Erythroblast (primary cell): ENCODE data around the gene COPA.
"Not testable (repeated sequence)": the region's sequence is repeated elsewhere in the genome, so short reads cannot be mapped to it uniquely, and the experiment has no call there.

Experiments used
- DNase-seq, 2 experiments: peaks; one replicate each; lab custom pipeline; 2025; lab: John Stamatoyannopoulos, UW
- GATA1 ChIP-seq: IDR thresholded peaks from 2 replicates; pipeline ENCODE4 v1.6.1; 2011; ENCODE audit warnings: low read depth, mild to moderate bottlenecking, control low read depth, low read length, moderate library complexity
- POLR2A ChIP-seq: IDR thresholded peaks from 2 replicates; pipeline ENCODE4 v1.6.1; 2011; ENCODE audit warnings: mild to moderate bottlenecking, low read length

The COPA gene

DNA sequence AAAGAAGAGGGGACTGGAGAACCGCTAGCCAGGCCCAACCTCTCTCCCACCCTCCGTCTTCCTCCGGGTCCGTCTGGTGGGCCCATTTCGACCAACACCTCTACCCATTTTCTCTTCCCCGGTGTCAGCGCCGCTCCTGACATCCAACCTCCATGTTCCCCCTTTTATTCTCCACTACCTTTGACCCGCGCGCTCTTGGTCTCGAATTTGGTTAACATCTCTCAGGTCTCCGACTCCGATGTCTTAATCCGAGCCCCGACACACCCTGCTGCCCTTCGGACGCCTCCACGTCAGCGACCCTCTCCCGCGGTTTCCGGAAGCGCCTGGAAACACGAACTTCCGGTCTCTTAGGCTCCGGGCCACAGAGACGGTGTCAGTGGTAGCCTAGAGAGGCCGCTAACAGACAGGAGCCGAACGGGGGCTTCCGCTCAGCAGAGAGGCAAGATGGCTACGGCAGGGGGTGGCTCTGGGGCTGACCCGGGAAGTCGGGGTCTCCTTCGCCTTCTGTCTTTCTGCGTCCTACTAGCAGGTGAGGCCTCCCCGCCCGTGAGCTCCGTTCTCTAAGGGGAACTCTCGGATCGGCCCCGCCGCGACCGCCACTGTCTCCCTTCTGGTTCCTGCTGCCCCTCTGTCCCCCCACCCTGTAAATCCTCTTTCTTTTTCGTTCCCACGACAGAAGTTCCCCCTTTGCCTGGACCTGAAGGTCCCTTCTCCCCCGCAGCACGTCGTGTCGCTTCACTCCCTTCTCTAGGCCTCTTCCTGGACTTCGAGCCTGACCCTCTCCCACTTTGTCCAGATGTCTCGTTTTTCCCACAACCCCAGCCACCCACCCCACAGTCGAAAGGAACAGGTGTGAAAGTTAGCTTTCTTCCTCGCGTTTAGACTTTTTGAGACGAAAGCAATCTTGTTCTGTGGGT is at the start of gene COPA, which contains the start of gene NCSTN:
TSS of gene COPA (minus strand) at position 298 of the 917 bp plus-strand sequence. CDS start at position 218, 80 bp downstream.
TSS of gene NCSTN (plus strand) at position 431 of the 917 bp plus-strand sequence. CDS start at position 445, 14 bp downstream.
- TF ChIP-seq POLR2A (peak; percentile 93), GATA1 (no peak)
- DNase-seq = peak; percentile 95 to 96

DNA sequence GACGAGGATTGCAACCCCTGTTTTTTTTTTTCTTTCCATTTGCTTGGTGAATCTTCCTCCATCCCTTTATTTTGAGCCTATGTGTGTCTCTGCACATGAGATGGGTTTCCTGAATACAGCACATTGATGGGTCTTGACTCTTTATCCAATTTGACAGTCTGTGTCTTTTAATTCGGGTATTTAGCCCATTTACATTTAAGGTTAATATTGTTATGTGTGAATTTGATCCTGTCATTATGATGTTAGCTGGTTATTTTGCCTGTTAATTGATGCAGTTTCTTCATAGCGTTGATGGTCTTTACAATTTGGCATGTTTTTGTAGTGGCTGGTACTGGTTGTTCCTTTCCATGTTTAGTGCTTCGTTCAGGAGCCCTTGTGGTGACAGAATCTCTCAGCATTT is 45.4 kb upstream of the COPA start:
- not testable (repeated sequence) for DNase-seq

DNA sequence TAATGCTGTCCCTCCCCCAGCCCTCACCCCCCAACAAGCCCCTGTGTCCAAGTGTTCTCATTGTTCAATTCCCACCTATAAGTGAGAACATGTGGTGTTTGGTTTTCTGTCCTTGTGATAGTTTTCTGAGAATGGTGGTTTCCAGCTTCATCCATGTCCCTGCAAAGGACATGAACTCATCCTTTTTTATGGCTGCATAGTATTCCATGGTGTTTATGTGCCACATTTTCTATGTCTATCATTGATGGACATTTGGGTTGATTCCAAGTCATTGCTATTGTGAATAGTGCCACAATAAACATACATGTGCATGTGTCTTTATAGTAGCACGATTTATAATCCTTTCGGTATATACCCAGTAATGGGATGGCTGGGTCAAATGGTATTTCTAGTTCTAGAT is 41.8 kb upstream of the COPA start:
- not testable (repeated sequence) for DNase-seq

DNA sequence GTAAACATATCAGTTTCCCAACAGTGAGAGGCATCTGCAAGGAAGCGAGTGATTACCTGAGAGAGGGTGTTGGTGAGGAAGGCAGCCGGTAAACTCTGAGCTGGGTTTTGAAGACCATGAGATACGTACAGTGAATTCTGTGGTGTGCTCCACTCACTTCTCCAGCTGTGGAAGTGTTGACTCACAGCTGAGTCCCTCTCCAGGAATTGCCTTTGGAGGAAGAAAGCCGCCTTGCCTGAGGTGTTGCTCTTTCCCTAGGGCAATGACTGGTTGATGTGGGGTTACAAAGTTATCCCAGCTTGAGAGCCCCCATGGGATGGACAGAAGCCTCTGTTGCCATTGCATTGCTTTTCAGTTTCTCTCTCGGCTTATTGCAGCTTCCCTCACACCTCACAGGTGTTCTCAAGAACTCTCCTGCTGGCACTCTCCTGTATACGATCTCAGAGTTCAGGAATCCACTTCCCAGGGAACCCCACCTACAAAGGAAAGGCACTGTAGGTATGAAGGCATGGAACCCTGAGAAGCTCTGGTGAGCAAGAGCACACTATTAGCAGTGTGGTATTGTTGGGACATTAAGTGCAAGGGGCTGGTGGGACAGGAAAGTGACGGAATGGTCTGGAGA is 34.6 kb upstream of the COPA start:
- no peak for DNase-seq
- TF ChIP-seq GATA1 = no peak
- TF ChIP-seq POLR2A = no peak

- peak; percentile 74 to 84 for DNase-seq
- TF ChIP-seq GATA1 (no peak), POLR2A (no peak)
Observed at GRCh38 chr1:160376525-160377131, 33.6 kb upstream of the COPA start.

- no peak for TF ChIP-seq POLR2A
- TF ChIP-seq GATA1 = no peak
- DNase-seq = peak; percentile 17 to 30
Observed at GRCh38 chr1:160375788-160376524, 32.9 kb upstream of the COPA start.

GRCh38 chr1:160374306-160375110 is 31.5 kb upstream of the COPA start:
- no peak for TF ChIP-seq POLR2A
- no peak for TF ChIP-seq GATA1
- DNase-seq = no peak

GRCh38 chr1:160373696-160374095 is 30.6 kb upstream of the COPA start:
- DNase-seq = no peak

DNA sequence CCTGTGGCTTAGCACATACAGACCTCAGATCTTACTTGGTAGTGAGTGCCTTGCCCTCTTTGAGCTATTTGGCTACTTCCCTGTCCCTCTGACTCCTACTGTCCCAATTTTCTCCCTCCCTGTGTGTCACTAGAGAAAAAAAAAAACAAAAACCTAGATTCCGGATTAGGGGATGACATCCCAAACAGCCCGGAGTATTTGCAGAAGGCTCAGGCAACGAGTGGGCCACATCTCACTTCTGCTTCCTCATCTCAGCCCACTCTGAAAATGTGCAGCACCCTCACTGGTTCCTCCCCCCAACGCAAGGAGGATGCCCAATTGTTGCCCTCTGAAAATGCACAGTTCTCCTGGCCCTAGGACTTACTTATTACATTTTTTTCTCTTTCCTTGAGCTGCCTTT is 28.7 kb upstream of the COPA start:
- DNase-seq = no peak
- TF ChIP-seq POLR2A (no peak), GATA1 (no peak)

More at GRCh38 chr1:160373696-160374095, 30.6 kb upstream of the COPA start:
- TF ChIP-seq POLR2A (no peak), GATA1 (no peak)

DNA sequence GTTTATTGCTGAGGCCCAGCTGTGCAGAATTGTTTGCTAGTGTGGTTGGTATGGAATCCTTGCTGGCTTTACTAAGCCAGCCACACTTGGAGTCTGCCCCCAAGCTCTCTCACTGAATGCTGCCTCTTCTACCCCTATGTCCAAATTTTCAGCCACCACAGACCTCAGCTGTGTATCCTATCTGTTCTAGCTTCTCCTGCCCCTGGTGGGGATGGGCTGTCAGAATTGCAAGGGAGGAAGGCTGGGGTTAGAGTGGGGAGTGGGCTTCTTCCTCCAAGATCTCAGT is 28.2 kb upstream of the COPA start:
- DNase-seq = no peak
- TF ChIP-seq GATA1 = no peak
- no peak for TF ChIP-seq POLR2A

DNA sequence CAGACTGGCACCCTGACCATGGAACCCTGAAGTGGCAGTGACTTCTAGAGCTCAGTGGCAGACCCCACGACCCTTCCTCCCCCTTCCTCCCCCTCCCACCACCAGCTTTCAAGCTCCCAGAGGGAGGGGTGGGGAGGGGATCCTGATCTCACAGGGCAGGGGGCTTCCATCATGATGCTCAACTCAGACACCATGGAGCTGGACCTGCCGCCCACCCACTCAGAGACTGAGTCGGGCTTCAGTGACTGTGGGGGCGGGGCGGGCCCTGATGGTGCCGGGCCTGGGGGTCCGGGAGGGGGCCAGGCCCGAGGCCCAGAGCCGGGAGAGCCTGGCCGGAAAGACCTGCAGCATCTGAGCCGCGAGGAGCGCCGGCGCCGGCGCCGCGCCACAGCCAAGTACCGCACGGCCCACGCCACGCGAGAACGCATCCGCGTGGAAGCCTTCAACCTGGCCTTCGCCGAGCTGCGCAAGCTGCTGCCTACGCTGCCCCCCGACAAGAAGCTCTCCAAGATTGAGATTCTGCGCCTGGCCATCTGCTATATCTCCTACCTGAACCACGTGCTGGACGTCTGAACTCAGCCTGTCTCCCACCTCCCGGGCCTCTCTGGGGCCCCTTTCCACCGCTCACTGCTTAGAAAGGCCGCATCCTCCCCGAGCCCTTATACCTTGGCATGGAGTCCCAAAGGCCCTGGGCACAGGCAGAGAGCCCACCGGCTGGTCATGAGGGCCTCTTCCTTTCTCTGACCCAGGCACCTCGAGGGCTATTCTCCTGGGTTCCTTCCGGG is 27.7 kb upstream of the COPA start:
- TF ChIP-seq GATA1 (no peak), POLR2A (no peak)
- DNase-seq = no peak

GRCh38 chr1:160369087-160369486 is 26.0 kb upstream of the COPA start:
- TF ChIP-seq GATA1 = no peak
- no peak for TF ChIP-seq POLR2A
- no peak for DNase-seq
